AG09319 (cell line): ENCODE measurements around the gene COX7A2L.
"Not testable (repeated sequence)": the region's sequence is repeated elsewhere in the genome, so short reads cannot be mapped to it uniquely, and the experiment has no call there.

ENCODE experiments used
- DNase-seq: peaks from one replicate; pipeline ENCODE4 v3.0.0-alpha.2; 2010; ENCODE audit warnings: low read depth; ENCODE audit errors: extremely low read depth
- TF ChIP-seq, protein P1 (sequence below): IDR thresholded peaks from 2 replicates; pipeline ENCODE4 v1.5.1; 2011; ENCODE audit warnings: low read depth, mild to moderate bottlenecking, inconsistent platforms, low read length, moderate library complexity

Gene COX7A2L

GRCh38 chr2:42336361-42336965 is 24.6 kb downstream of the COX7A2L start:
- DNase-seq, result no peak
- TF ChIP-seq, protein P1, sequence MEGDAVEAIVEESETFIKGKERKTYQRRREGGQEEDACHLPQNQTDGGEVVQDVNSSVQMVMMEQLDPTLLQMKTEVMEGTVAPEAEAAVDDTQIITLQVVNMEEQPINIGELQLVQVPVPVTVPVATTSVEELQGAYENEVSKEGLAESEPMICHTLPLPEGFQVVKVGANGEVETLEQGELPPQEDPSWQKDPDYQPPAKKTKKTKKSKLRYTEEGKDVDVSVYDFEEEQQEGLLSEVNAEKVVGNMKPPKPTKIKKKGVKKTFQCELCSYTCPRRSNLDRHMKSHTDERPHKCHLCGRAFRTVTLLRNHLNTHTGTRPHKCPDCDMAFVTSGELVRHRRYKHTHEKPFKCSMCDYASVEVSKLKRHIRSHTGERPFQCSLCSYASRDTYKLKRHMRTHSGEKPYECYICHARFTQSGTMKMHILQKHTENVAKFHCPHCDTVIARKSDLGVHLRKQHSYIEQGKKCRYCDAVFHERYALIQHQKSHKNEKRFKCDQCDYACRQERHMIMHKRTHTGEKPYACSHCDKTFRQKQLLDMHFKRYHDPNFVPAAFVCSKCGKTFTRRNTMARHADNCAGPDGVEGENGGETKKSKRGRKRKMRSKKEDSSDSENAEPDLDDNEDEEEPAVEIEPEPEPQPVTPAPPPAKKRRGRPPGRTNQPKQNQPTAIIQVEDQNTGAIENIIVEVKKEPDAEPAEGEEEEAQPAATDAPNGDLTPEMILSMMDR, result no peak

DNA sequence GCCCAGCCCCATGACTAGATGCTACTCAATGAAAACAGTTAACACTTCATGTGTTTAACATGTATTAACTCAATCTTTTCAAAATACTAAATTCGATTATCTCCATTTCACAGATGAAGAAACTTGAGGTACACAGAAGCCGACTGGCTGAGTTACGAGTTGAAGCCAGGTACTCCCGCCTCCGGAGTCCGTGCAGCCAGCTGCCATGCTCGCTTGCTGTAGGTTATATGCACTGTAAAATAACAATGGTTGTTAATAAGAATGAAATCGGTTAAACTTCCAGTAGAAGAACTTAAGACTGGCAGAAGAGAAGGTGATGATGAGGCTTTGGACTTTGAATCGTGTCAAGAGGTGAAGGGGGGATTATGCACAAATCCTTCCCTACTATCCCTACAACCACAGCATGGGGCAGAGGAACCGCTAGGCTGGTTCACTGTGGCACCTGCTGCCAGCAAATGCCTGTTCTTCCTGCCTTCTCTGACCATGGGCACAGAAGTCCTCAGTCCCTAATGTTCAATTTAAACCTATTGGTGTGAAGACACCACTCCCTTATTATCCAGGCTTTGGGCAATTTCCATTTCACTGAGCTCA is 25.4 kb downstream of the COX7A2L start:
- no peak for DNase-seq
- TF ChIP-seq, protein P1, result no peak

DNA sequence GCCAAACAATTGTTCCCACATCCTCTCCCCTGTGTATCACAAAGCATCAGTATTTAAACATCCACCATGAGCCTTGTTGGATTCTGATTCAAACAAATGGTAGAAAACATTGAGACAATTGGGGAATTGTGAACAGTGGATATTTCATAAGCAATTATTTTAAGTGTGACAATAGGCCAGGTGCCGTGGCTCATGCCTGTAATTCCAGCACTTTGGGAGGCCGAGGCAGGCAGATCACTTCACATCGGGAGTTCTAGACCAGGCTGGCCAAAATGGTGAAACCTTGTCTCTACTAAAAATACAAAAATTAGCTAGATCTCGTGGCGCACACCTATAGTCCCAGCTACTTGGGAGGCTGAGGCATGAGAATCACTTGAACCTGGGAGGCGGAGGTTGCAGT is 26.2 kb downstream of the COX7A2L start:
- DNase-seq, result not testable (repeated sequence)

DNA sequence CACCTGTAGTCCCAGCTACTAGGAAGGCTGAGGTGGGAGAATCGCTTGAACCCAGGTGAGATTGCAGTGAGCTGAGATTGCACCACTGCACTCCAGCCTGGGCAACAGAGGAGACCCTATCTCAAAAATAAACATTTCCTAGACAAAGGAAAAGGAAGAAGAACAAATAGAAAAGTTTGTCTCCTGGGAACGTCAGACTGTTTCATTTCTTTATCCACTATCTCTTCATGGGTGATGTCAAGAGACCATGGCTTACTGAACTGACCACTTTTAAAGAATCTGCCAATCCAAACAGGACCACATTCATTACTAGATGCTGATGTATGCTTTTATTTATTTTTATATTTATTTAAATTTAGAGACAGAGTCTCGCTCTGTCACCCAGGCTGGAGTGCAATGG is 26.8 kb downstream of the COX7A2L start:
- TF ChIP-seq, protein P1, result no peak

DNA sequence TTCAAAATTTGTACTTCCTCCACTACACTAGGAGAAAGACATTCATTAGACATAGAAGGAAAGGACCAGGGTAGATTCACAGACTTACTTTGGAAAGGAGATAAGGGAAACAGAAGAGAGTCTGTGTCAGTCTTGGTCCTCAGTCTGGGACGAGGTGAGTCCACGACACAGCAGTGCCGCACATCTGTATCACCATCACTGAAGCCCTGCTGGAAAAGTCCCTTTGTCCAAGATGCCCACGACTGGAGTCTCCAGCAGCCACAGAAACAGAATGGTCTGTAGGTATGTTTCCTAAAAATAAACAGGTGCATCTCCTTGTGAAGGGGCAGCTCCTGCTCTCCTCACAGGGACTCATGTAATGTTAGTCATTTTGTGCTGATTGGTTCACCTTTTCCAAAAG is 27.4 kb downstream of the COX7A2L start:
- TF ChIP-seq, protein P1, result no peak
- DNase-seq, result no peak

More for the DNA sequence above, 26.8 kb downstream of the COX7A2L start:
- no peak for DNase-seq

DNA sequence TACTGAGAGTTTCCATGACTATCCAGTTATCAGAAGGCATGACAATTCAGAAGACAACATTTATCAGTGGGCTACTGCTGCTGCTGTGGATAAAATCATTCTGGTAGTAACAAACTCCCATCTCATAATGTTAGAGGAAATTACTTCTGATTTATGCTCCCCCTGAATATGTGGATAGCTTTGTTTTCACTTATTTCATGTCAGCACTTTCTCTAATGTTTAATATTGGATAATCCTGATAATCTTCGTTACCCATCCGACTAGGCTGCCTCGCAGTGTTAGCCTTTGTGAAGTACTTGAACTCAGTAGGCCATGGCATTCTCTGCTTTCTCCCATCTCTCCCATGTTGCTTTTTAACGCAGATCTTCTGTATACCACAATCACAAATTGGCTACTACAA is 28.4 kb downstream of the COX7A2L start:
- no peak for DNase-seq
- TF ChIP-seq, protein P1, result no peak

GRCh38 chr2:42331569-42332284 is 29.3 kb downstream of the COX7A2L start:
- no peak for DNase-seq

More at GRCh38 chr2:42331569-42332284, 29.3 kb downstream of the COX7A2L start:
- TF ChIP-seq, protein P1, result no peak
